Chondrocyte (in vitro differentiated cells): ENCODE results near the gene MIF. TPM values are rescaled to one million over a fixed set of nuclear protein-coding genes. Genes with fewer than 3 reads are reported as not detected.

Experiments
- DNase-seq: peaks from one replicate; pipeline ENCODE4 v3.0.0; 2021; ENCODE audit warnings: mixed read lengths, low spot score
- H3K27ac Mint-ChIP-seq: one replicate; pipeline ENCODE4 v1.8.0; 2021; ENCODE audit warnings: mild to moderate bottlenecking, moderate library complexity, mixed read lengths; ENCODE audit not compliant: unreplicated experiment
- H3K27me3 Mint-ChIP-seq: 2 replicates; pipeline ENCODE4 v1.8.0; 2021; ENCODE audit warnings: low read depth, mixed read lengths
- H3K36me3 Mint-ChIP-seq: 2 replicates; pipeline ENCODE4 v1.8.0; 2021; ENCODE audit warnings: low read depth, mixed read lengths
- H3K4me1 Mint-ChIP-seq: 2 replicates; pipeline ENCODE4 v1.8.0; 2021; ENCODE audit warnings: low read depth, mild to moderate bottlenecking, mixed read lengths
- H3K4me3 Mint-ChIP-seq: one replicate; pipeline ENCODE4 v1.8.0; 2021; ENCODE audit warnings: mild to moderate bottlenecking, moderate library complexity, mixed read lengths; ENCODE audit not compliant: unreplicated experiment
- H3K9me3 Mint-ChIP-seq: 2 replicates; pipeline ENCODE4 v1.8.0; 2021; ENCODE audit warnings: low read depth, mixed read lengths
- total RNA-seq: library from RNA; stranded (reverse); gene quantifications from 3 replicates; pipeline ENCODE4 v1.2.1, GENCODE V29; 2021
- TF ChIP-seq, protein P1 (sequence below): fragments of 200-600 bp; sonication (generic); IDR thresholded peaks from 2 replicates; pipeline ENCODE4 v1.5.0; 2021; ENCODE audit warnings: antibody characterized with exemption, mild to moderate bottlenecking, moderate library complexity

The MIF gene
- total RNA-seq, 1 donor from 2014 or later = 502 TPM

DNA sequence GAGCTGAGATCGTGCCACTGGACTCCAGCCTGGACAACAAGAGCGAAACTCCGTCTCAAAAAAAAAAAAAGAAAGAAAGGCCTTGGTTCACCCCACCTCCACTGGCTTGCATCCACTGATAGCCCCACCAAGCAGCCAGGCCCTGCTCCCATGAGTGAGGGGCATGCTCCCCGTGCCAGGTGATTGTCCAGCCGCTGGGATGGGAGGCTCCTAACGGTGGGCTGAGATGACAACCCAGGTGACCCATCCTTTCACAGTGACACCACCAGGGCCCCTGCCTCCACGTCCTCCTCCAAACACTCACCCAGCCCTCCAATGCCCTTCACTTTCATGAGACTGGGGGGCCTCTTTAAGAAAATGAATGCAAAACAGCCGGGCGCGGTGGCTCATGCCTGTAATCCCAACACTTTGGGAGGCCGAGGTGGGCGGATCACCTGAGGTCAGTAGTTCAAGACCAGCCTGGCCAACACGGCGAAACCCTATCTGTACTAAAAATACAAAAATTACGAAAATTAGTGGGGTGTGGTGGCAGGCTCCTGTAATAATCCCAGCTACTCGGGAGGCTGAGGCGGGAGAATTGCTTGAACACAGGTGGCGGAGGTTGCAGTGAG, 46.8 kb upstream of the MIF start:
- Mint-ChIP-seq H3K27ac (no peak overlapping the region), H3K27me3 (no peaks in the 10 kb centered on the region), H3K4me3 (no peak overlapping the region), H3K36me3 (no peaks in the 10 kb centered on the region), H3K4me1 (peaks cover 40% of the 10 kb centered on the region), H3K9me3 (no peaks in the 10 kb centered on the region)
- no peak for DNase-seq
- TF ChIP-seq, protein P1, sequence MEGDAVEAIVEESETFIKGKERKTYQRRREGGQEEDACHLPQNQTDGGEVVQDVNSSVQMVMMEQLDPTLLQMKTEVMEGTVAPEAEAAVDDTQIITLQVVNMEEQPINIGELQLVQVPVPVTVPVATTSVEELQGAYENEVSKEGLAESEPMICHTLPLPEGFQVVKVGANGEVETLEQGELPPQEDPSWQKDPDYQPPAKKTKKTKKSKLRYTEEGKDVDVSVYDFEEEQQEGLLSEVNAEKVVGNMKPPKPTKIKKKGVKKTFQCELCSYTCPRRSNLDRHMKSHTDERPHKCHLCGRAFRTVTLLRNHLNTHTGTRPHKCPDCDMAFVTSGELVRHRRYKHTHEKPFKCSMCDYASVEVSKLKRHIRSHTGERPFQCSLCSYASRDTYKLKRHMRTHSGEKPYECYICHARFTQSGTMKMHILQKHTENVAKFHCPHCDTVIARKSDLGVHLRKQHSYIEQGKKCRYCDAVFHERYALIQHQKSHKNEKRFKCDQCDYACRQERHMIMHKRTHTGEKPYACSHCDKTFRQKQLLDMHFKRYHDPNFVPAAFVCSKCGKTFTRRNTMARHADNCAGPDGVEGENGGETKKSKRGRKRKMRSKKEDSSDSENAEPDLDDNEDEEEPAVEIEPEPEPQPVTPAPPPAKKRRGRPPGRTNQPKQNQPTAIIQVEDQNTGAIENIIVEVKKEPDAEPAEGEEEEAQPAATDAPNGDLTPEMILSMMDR = no peak

DNA sequence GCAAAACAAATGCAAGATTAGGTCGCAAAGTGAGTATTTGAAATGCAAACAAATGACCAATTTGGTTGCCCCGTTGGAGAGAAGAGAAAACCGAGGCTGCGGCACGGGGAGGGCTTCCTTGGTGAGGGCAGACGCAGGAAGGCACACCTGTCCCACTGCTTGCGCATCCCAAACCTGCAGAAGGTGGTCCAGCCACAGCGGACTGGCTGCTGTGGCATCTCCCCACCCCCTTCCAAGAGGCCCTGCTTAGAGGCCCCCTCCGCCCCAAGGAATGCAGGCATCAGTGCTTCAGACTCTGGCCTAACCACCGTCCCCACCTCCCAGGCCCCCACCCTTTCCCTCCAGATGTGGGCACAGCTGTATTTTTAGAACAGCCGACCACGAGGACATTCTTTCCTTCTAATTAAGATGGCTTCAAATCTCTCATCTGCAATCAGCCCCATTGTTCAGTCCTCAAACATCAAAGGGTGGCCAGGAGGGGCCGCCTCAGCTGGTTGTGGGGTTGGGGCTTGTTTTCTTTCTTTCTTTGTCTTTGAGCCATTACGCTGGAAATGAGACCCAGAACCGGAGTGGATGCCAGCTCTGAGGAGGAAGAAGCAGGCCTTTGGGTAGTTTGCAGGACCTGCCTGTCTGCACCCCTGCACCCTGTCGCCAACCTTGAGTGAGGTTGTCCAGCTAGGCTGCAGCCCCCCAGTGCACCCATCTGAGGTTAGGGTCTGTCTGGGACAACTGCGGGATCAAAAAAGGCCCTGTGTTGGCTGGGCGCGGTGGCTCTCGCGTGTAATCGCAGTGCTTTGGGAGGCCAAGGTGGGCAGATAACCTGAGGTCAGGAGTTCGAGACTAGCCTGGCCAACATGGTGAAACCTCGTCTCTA, 46.0 kb upstream of the MIF start:
- Mint-ChIP-seq H3K9me3 (no peaks in the 10 kb centered on the region), H3K27me3 (no peaks in the 10 kb centered on the region), H3K4me3 (no peak overlapping the region), H3K4me1 (peaks cover 40% of the 10 kb centered on the region), H3K27ac (no peak overlapping the region), H3K36me3 (no peaks in the 10 kb centered on the region)
- TF ChIP-seq, protein P1 = no peak
- no peak for DNase-seq

DNA sequence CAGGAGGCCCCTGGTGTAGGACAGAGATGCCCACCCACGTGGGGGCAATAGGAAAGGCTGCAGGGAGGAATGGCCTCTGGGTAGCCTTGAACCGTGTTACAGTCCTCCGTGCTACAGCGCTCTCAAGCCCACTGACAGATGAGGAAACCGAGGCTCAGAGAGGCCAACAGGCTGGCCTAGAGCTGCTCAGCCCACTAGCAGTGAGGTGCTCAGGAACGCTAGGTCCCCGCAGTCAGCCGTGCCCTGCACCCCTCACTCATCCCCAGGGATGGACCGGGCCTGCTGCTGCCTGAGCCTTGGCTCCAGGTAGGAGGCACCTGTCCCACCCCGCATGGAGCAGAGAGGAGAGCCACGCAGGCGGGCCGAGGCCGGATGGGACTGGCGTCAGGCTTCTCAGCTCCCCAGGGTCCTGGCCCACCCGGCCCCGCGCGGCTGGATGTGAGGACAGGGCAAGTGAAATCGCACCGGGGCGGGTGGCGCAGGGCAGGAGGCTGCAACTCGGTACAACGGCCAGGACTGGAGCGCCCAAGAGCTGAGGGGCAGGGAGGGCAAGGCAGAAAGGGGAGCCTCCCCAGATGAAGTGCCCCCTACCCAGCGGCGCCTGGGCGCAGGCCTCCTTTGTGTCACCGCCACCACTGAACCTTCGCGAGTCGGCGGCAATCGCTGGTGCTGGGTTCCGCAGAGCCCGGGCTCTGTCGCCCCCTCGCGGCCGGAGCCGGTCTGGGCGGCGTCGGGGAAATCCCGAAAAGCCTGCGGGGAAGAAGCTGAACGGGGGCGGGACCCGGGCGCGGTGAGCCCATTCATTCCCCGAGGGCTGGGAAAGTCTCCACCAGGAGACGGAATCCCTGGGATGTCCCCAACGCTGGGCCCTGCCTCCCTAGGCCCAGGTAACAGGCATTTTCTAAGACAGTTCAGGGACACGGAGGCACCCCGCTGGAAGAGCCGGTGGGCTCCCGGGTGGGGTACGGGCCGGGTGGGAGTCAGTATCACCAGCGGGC, 44.9 kb upstream of the MIF start:
- Mint-ChIP-seq H3K4me1 (peaks cover 36% of the 10 kb centered on the region), H3K4me3 (peak overlapping the region; percentile 9), H3K27me3 (no peaks in the 10 kb centered on the region), H3K36me3 (no peaks in the 10 kb centered on the region), H3K27ac (no peak overlapping the region), H3K9me3 (no peaks in the 10 kb centered on the region)
- TF ChIP-seq, protein P1 = peak; percentile 99
- DNase-seq = no peak

DNA sequence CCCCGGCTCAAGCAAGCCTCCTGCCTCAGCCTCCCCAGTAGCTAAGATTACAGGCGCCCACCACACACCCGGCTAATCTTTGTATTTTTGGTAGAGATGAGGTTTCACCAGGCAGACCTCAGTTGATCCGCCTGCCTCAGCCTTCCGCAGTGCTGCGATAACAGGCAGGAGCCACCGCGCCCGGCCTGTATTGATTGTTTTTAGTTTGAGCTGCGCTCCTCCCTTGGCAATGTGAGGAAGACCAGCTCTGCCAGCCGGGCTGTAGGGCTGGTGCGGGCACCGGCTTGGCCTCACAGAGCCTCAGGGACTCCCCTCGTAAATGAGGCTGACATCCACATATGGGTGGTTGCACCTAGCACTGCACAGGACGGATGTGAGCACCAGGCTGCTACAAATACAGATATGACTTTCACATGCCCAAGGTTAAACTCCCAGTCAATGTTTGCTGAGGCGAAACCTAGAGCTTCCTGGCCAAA, 44.0 kb upstream of the MIF start:
- no peaks in the 10 kb centered on the region for H3K27me3 Mint-ChIP-seq
- no peak overlapping the region for H3K27ac Mint-ChIP-seq
- no peak for DNase-seq
- no peaks in the 10 kb centered on the region for H3K36me3 Mint-ChIP-seq
- no peaks in the 10 kb centered on the region for H3K9me3 Mint-ChIP-seq
- H3K4me1 Mint-ChIP-seq = peaks cover 27% of the 10 kb centered on the region
- H3K4me3 Mint-ChIP-seq = no peak overlapping the region
- TF ChIP-seq, protein P1 = no peak
